Stomach (tissue), 9 donors: ENCODE data around the gene FAM111A. TPM values are rescaled to one million over a fixed set of nuclear protein-coding genes. Genes with fewer than 3 reads are reported as not detected.

Source experiments
- DNase-seq, 2 donors: peaks; one replicate each; pipeline versions ENCODE4 v3.0.0 to v3.0.0-alpha.2; 2013 to 2019
- H3K27ac ChIP-seq, 5 donors: fragments of 200-600 bp in 4 of 5; sonication (generic) in 4 of 5; one replicate each; pipeline ENCODE4 v1.5.1; 2013 to 2019; ENCODE audit warnings: mild to moderate bottlenecking in 1 of 5, moderate library complexity in 1 of 5
- H3K27me3 ChIP-seq, 3 donors: fragments of 200-600 bp; sonication (generic); one replicate each; pipeline ENCODE4 v1.5.1; 2017 to 2019; ENCODE audit warnings: mixed run types in 1 of 3
- H3K36me3 ChIP-seq, 4 donors: fragments of 200-600 bp; sonication (generic); 1 replicate in 3 of 4; 2 replicates in 1 of 4; pipeline ENCODE4 v1.5.1; 2016 to 2019
- H3K4me1 ChIP-seq, 4 donors: fragments of 200-600 bp; sonication (generic); one replicate each; pipeline ENCODE4 v1.5.1; 2016 to 2019
- H3K4me3 ChIP-seq, 4 donors: fragments of 200-600 bp; sonication (generic) in 3 of 4; one replicate each; pipeline ENCODE4 v1.5.1; 2016 to 2019; ENCODE audit warnings: mild to moderate bottlenecking in 1 of 4
- H3K9me3 ChIP-seq, 4 donors: fragments of 200-600 bp; sonication (generic); one replicate each; pipeline ENCODE4 v1.5.1; 2016 to 2019
- EP300 ChIP-seq: sonication (generic); formaldehyde crosslinking; IDR thresholded peaks from one replicate; pipeline ENCODE4 v1.6.1; 2017; ENCODE audit warnings: antibody characterized with exemption
- POLR2A ChIP-seq, 4 donors: fragments of 450-650 bp; IDR thresholded peaks; one replicate each; pipeline ENCODE4 v1.6.1; 2016; ENCODE audit warnings: antibody characterized with exemption in 4 of 4, control low read depth in 2 of 4, mild to moderate bottlenecking in 1 of 4, moderate library complexity in 1 of 4
- POLR2AphosphoS5 ChIP-seq, 3 donors: sonication (generic); formaldehyde crosslinking; IDR thresholded peaks; one replicate each; pipeline ENCODE4 v1.6.1; 2016; ENCODE audit warnings: antibody characterized with exemption in 3 of 3
- WGBS, 5 donors: extraction: QIAGEN DNeasy Blood & Tissue Kit in 3 of 5; methylation state at CpG; one replicate each; pipeline versions ENCODE4 v1.1.5 to v1.1.7; 2013 to 2018; 5-methylcytosine and 5-hydroxymethylcytosine counted together
- intact Hi-C: fragments of 100-400 bp; cut with DNase I; formaldehyde crosslinking; loops from one replicate; pipeline ENCODE4 v1.15.1; 2023; ENCODE audit warnings: low total_unique reads
- polyA plus RNA-seq, 3 donors: library from polyadenylated mRNA; stranded (reverse); fragments of 200-250 nt; gene quantifications; one replicate each; pipeline ENCODE4 v1.2.3, GENCODE V29; 2013
- total RNA-seq, 5 donors: library from RNA; depleted of rRNA; stranded (reverse); fragments of >200 nt; gene quantifications; one replicate each; pipeline versions ENCODE4 v1.1.0 to v1.2.3, GENCODE V29; 2014 to 2016
- TF ChIP-seq, protein P1 (sequence below), 7 experiments: fragments of 450-650 bp in 4 of 7; fragments of 200-600 bp in 3 of 7; sonication (generic) in 3 of 7; IDR thresholded peaks; one replicate each; pipeline ENCODE4 v1.5.1; 2016 to 2019; ENCODE audit warnings: antibody characterized with exemption in 7 of 7, control low read depth in 2 of 7, mild to moderate bottlenecking in 1 of 7
- donor health status: healthy with polysubstance abuse.
- donor health status: Bipolar disorder and iron deficiency.
- donor health status: healthy.

Gene FAM111A
- total and polyA plus RNA-seq, 8 donors = 8.9 to 78.2 (median 29.7) TPM

DNA sequence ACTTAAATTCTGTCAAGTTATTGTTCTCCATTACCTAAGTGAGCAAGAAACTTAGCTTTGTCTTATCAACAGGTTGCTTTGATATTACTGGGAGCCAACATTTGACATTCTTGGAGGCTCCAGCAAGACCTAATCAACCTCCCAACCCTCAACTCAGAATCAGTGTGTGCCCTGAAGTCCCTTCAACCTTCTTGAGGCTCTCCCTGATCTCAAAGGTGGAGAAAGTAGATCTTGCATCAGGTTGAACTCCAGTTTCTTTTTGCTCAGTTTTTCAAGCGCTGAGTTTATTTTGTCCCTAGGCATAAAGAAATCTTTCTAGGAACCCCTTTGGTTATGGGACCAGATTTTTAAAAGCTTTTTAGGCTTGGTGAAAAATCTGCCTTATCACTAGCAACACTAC, 1.4 kb downstream of the FAM111A start:
- H3K4me1 ChIP-seq = peaks cover 16 to 54% (median 40%) of the 10 kb centered on the region in 4 donors
- H3K9me3 ChIP-seq = no peaks in the 10 kb centered on the region
- H3K27me3 ChIP-seq = no peaks in the 10 kb centered on the region
- intact Hi-C loops = no loop called here
- no peak for TF ChIP-seq POLR2A (IDR thresholded peaks at IDR 0.05)
- H3K27ac ChIP-seq = peak overlapping the region; percentile 64 to 99 (median 93)
- WGBS, 5 donors = 81 to 91% (median 88%) methylated on average over 1 of the region's 1 CpG
- peaks cover 0 to 16% (median 5%) of the 10 kb centered on the region in 4 donors for H3K36me3 ChIP-seq
- peak overlapping the region; percentile 52 to 81 (median 63) for H3K4me3 ChIP-seq
- DNase-seq = no peak

- DNase-seq = peak; percentile 76 to 95
- TF ChIP-seq, protein P1, sequence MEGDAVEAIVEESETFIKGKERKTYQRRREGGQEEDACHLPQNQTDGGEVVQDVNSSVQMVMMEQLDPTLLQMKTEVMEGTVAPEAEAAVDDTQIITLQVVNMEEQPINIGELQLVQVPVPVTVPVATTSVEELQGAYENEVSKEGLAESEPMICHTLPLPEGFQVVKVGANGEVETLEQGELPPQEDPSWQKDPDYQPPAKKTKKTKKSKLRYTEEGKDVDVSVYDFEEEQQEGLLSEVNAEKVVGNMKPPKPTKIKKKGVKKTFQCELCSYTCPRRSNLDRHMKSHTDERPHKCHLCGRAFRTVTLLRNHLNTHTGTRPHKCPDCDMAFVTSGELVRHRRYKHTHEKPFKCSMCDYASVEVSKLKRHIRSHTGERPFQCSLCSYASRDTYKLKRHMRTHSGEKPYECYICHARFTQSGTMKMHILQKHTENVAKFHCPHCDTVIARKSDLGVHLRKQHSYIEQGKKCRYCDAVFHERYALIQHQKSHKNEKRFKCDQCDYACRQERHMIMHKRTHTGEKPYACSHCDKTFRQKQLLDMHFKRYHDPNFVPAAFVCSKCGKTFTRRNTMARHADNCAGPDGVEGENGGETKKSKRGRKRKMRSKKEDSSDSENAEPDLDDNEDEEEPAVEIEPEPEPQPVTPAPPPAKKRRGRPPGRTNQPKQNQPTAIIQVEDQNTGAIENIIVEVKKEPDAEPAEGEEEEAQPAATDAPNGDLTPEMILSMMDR (IDR thresholded peaks at IDR 0.05) = peak in 1 of 7 experiments; percentile 8
- no peak for TF ChIP-seq EP300
- TF ChIP-seq POLR2A (IDR thresholded peaks at IDR 0.05) = no peak
- TF ChIP-seq POLR2AphosphoS5 (IDR thresholded peaks at IDR 0.05) = peak in 2 of 3 donors; percentile 55 to 70
- no peaks in the 10 kb centered on the region for H3K9me3 ChIP-seq
- peak overlapping the region; percentile 52 to 81 (median 63) for H3K4me3 ChIP-seq
- H3K27me3 ChIP-seq = no peaks in the 10 kb centered on the region
- peak overlapping the region; percentile 72 to 99 (median 93) for H3K27ac ChIP-seq
- peaks cover 0 to 18% (median 10%) of the 10 kb centered on the region in 4 donors for H3K36me3 ChIP-seq
- intact Hi-C loops = no loop called here
- WGBS, 5 donors = 1 to 2% (median 2%) methylated on average over 38 to 39 of the region's 39 CpGs
- peaks cover 16 to 54% (median 40%) of the 10 kb centered on the region in 4 donors for H3K4me1 ChIP-seq
Measured at GRCh38 chr11:59144579-59145345, 2.1 kb downstream of the FAM111A start.

GRCh38 chr11:59145534-59145933, 2.9 kb downstream of the FAM111A start:
- intact Hi-C loops = no loop called here
- Histone ChIP-seq H3K36me3 (peaks cover 0 to 24% (median 13%) of the 10 kb centered on the region in 4 donors), H3K27me3 (no peaks in the 10 kb centered on the region), H3K4me1 (peaks cover 16 to 54% (median 40%) of the 10 kb centered on the region in 4 donors), H3K9me3 (no peaks in the 10 kb centered on the region), H3K4me3 (peak overlapping the region in 3 of 4 donors; percentile 57 to 81 (median 69)), H3K27ac (peak overlapping the region in 4 of 5 donors; percentile 92 to 99 (median 95))
- TF ChIP-seq, protein P1 (IDR thresholded peaks at IDR 0.05) = no peak
- peak in 1 of 3 donors; percentile 7 for TF ChIP-seq POLR2AphosphoS5 (IDR thresholded peaks at IDR 0.05)
- WGBS, 5 donors = 50 to 61% (median 53%) methylated on average over 4 of the region's 4 CpGs
- no peak for DNase-seq

DNA sequence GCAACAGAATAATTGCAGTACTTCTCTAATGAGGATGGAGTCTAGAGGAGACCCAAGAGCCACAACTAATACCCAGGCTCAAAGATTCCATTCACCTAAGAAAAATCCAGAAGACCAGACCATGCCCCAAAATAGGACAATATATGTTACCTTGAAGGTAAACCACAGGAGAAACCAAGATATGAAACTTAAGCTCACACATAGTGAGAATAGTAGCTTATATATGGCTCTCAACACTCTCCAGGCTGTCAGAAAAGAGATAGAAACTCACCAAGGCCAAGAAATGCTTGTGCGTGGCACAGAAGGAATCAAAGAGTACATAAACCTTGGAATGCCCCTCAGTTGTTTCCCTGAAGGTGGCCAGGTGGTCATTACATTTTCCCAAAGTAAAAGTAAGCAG, 9.1 kb downstream of the FAM111A start:
- intact Hi-C loops = loop anchor here (10.0 kb wide), 1 partner anchor 47 kb away; the partner anchor contains the start of gene FAM111B
- peaks cover 0 to 8% (median 2%) of the 10 kb centered on the region in 4 donors for H3K4me1 ChIP-seq
- no peaks in the 10 kb centered on the region for H3K27me3 ChIP-seq
- H3K9me3 ChIP-seq = no peaks in the 10 kb centered on the region
- WGBS, 5 donors = 62 to 84% (median 73%) methylated on average over 1 of the region's 1 CpG
- TF ChIP-seq POLR2AphosphoS5 (IDR thresholded peaks at IDR 0.05) = no peak
- TF ChIP-seq, protein P1 (IDR thresholded peaks at IDR 0.05) = no peak
- no peak for TF ChIP-seq EP300
- no peak for TF ChIP-seq POLR2A (IDR thresholded peaks at IDR 0.05)
- no peak overlapping the region for H3K27ac ChIP-seq
- H3K36me3 ChIP-seq = peaks cover 0 to 42% (median 27%) of the 10 kb centered on the region in 4 donors
- no peak overlapping the region for H3K4me3 ChIP-seq
- DNase-seq = no peak
